ENCODE results near the gene ZNF687. TPM values are rescaled to one million over a fixed set of nuclear protein-coding genes. Genes with fewer than 3 reads are reported as not detected.

The ZNF687 gene
- total and polyA plus RNA-seq, 12 donors: 5.9 to 15.1 (median 12.8) TPM

- Histone ChIP-seq H3K4me1 (peaks cover 4 to 23% (median 15%) of the 10 kb centered on the region in 9 donors), H3K9me3 (no peaks in the 10 kb centered on the region), H3K27me3 (no peaks in the 10 kb centered on the region), H3K36me3 (peaks cover 0 to 40% (median 30%) of the 10 kb centered on the region in 9 donors), H3K27ac (no peak overlapping the region), H3K4me3 (no peak overlapping the region)
- TF ChIP-seq CTCF (IDR thresholded peaks at IDR 0.05): peak; percentile 69 to 88 (median 83)
- intact Hi-C loops (cut with DNase I): loop anchor here (1.0 to 10.0 kb wide), 5 partner anchors 50 to 157 kb away; partner anchors contain the start of gene PIP5K1A (in 5 of the 10)
- ATAC-seq (peak in 3 of 8 donors; percentile 25 to 43 (median 32)), DNase-seq (peak; percentile 20 to 54)
- WGBS, 2 donors: 64 to 68% methylated on average over 16 of the region's 16 CpGs
Observed at GRCh38 chr1:151251656-151252470, 30.2 kb upstream of the ZNF687 start.

- ATAC-seq (peak; percentile 97 to 99 (median 99)), DNase-seq (peak; percentile 92 to 96)
- no peaks in the 10 kb centered on the region for H3K27me3 ChIP-seq
- 9 to 10% methylated on average over 55 to 56 of the region's 56 CpGs for WGBS, 2 donors
- peak in 1 of 9 donors; percentile 17 for TF ChIP-seq CTCF (IDR thresholded peaks at IDR 0.05)
- intact Hi-C loops (cut with DNase I): loop anchor here in 7 of 10 donors (1.0 to 10.0 kb wide), 4 partner anchors 27 to 160 kb away; partner anchors contain the start of gene PIP5K1A (in 5 of the 7)
- no peaks in the 10 kb centered on the region for H3K9me3 ChIP-seq
- H3K4me1 ChIP-seq: peaks cover 4 to 31% (median 16%) of the 10 kb centered on the region in 9 donors
- H3K27ac ChIP-seq: peak within 1 kb of the TSS; percentile 37 to 98 (median 90)
- H3K4me3 ChIP-seq: peak within 1 kb of the TSS; percentile 71 to 98 (median 92)
- peaks cover 0 to 16% (median 3%) of the 10 kb centered on the region in 9 donors for H3K36me3 ChIP-seq
Observed at GRCh38 chr1:151254217-151255213, 27.6 kb upstream of the ZNF687 start, which contains the start of gene PSMD4. PSMD4 (plus strand) TSS chr1:151254734; CDS start chr1:151254783, 49 bp downstream.

DNA sequence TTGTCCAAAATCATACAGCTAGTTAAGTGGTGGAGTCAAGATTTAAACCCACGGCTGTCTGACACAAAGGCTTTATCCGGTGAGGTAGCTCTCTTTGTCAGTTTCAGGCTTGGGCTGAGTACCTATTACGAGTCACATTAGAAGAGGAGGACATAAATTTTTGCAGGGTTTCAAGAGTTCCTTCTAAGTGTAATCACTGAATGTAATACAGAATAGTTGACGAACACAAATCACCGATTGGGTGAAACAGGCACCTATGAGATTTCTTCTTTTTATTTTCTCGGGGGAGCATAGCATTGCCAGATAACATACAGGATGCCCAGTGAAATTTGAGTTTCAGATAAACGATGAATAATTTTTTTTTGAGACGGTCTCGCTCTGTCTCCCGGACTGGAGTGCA is 26.7 kb upstream of the ZNF687 start:
- intact Hi-C loops (cut with DNase I): loop anchor here in 1 of 10 donors (10.0 kb wide), 1 partner anchor 161 kb away; no protein-coding TSS in a partner anchor
- ATAC-seq (no peak), DNase-seq (no peak)
- no peaks in the 10 kb centered on the region for H3K9me3 ChIP-seq
- peak overlapping the region; percentile 71 to 98 (median 92) for H3K4me3 ChIP-seq
- peaks cover 0 to 7% (median 0%) of the 10 kb centered on the region in 9 donors for H3K36me3 ChIP-seq
- TF ChIP-seq CTCF (IDR thresholded peaks at IDR 0.05): no peak
- peak overlapping the region in 8 of 10 donors; percentile 80 to 98 (median 92) for H3K27ac ChIP-seq
- 28 to 29% methylated on average over 10 of the region's 10 CpGs for WGBS, 2 donors
- H3K27me3 ChIP-seq: no peaks in the 10 kb centered on the region
- H3K4me1 ChIP-seq: peaks cover 4 to 31% (median 16%) of the 10 kb centered on the region in 9 donors
